Esophagus muscularis mucosa (tissue), 4 donors: ENCODE measurements around the gene SH3PXD2A. TPM values are rescaled to one million over a fixed set of nuclear protein-coding genes. Genes with fewer than 3 reads are reported as not detected.

Source experiments
- DNase-seq: peaks from one replicate; pipeline ENCODE4 v3.0.0-alpha.2; 2017; ENCODE audit errors: extremely low spot score
- H3K27ac ChIP-seq, 4 donors: fragments of 200-600 bp; sonication (generic); replicated peaks in 1 of 4; 1 replicate in 3 of 4; 2 replicates in 1 of 4; pipeline ENCODE4 v1.5.1; 2016 to 2019; ENCODE audit warnings: mild to moderate bottlenecking in 1 of 4
- H3K27me3 ChIP-seq, 4 donors: fragments of 200-600 bp; sonication (generic); one replicate each; pipeline versions ENCODE4 v1.5.1 to v1.6.0; 2016 to 2019
- H3K36me3 ChIP-seq, 4 donors: fragments of 200-600 bp; sonication (generic); one replicate each; pipeline ENCODE4 v1.5.1; 2016 to 2019
- H3K4me1 ChIP-seq, 4 donors: fragments of 200-600 bp; sonication (generic); one replicate each; pipeline ENCODE4 v1.5.1; 2016 to 2019
- H3K4me3 ChIP-seq, 4 donors: fragments of 200-600 bp; sonication (generic); 1 replicate in 2 of 4; 2 replicates in 2 of 4; pipeline ENCODE4 v1.5.1; 2016 to 2019; ENCODE audit warnings: mild to moderate bottlenecking in 4 of 4, moderate library complexity in 1 of 4
- H3K9me3 ChIP-seq, 4 donors: fragments of 200-600 bp; sonication (generic); 1 replicate in 3 of 4; 2 replicates in 1 of 4; pipeline ENCODE4 v1.5.1; 2016 to 2019
- EP300 ChIP-seq: sonication (generic); formaldehyde crosslinking; IDR thresholded peaks from one replicate; pipeline ENCODE4 v1.6.1; 2017; ENCODE audit warnings: antibody characterized with exemption
- POLR2A ChIP-seq: fragments of 450-650 bp; IDR thresholded peaks from one replicate; pipeline ENCODE4 v1.6.1; 2017; ENCODE audit warnings: antibody characterized with exemption, moderate library complexity, mild to moderate bottlenecking, low read depth
- POLR2AphosphoS5 ChIP-seq, 2 donors: sonication (generic); formaldehyde crosslinking; IDR thresholded peaks; one replicate each; pipeline ENCODE4 v1.6.1; 2017; ENCODE audit warnings: antibody characterized with exemption in 2 of 2
- WGBS: methylation state at CpG from one replicate; pipeline ENCODE4 v1.1.5; 2018; 5-methylcytosine and 5-hydroxymethylcytosine counted together
- intact Hi-C: fragments of 100-400 bp; cut with DNase I; formaldehyde crosslinking; loops from one replicate; pipeline ENCODE4 v1.15.1; 2023
- total RNA-seq, 4 donors: library from RNA; depleted of rRNA; stranded (reverse); fragments of >200 nt; gene quantifications; one replicate each; pipeline versions ENCODE4 v1.1.0 to v1.2.1, GENCODE V29; 2016
- TF ChIP-seq, protein P1 (sequence below), 3 experiments: fragments of 200-600 bp in 2 of 3; fragments of 450-650 bp in 1 of 3; sonication (generic) in 2 of 3; IDR thresholded peaks; one replicate each; pipeline ENCODE4 v1.5.1; 2017 to 2019; ENCODE audit warnings: antibody characterized with exemption in 3 of 3, mild to moderate bottlenecking in 2 of 3, moderate library complexity in 1 of 3

The SH3PXD2A gene
- total RNA-seq, 4 donors from 2014 or later, result 30.5 to 69.3 (median 40.0) TPM

DNA sequence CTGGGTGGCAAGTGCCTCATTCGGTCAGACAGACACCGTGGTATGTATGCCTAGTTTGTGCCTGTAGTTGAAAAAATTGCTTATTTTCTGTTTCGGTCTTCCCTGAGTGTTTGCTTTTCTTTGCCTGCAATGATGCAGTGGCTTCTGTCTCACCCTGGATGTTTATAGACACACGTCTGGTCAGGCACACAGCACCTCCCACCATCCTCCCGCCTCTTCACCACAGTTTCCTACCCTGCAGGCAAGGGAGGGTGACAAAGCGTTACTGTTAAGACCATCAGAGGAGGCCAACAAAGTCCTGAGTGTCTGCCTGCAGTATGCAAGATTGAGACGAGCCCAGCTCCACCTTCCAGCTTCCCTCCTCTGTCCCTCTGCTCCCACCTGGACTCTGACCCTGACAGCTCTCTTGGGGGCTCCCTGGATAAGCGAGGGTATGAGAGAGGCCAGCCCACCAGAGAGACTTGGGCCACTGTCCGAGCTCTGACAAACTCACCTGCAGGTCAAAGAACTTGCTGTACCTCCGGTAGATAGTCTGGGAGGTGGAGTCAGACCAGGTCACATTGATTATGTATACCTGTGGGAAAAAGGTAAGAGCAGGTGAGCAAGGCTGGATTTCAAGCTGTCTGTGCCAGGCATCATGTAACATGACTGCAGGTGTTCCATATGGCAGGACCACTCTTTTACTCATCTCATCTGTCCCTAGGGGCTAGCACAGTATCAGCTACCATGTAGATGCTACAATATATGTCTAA, 54.4 kb downstream of the SH3PXD2A start:
- intact Hi-C loops, result no loop called here
- TF ChIP-seq POLR2A, result no peak
- TF ChIP-seq POLR2AphosphoS5 (IDR thresholded peaks at IDR 0.05), result no peak
- TF ChIP-seq EP300, result no peak
- TF ChIP-seq, protein P1, sequence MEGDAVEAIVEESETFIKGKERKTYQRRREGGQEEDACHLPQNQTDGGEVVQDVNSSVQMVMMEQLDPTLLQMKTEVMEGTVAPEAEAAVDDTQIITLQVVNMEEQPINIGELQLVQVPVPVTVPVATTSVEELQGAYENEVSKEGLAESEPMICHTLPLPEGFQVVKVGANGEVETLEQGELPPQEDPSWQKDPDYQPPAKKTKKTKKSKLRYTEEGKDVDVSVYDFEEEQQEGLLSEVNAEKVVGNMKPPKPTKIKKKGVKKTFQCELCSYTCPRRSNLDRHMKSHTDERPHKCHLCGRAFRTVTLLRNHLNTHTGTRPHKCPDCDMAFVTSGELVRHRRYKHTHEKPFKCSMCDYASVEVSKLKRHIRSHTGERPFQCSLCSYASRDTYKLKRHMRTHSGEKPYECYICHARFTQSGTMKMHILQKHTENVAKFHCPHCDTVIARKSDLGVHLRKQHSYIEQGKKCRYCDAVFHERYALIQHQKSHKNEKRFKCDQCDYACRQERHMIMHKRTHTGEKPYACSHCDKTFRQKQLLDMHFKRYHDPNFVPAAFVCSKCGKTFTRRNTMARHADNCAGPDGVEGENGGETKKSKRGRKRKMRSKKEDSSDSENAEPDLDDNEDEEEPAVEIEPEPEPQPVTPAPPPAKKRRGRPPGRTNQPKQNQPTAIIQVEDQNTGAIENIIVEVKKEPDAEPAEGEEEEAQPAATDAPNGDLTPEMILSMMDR (IDR thresholded peaks at IDR 0.05), result no peak
- no peaks in the 10 kb centered on the region for H3K27me3 ChIP-seq
- no peaks in the 10 kb centered on the region for H3K9me3 ChIP-seq
- 72% methylated on average over 10 of the region's 10 CpGs for WGBS
- H3K4me3 ChIP-seq, result no peak overlapping the region
- DNase-seq, result no peak
- no peak overlapping the region for H3K27ac ChIP-seq
- no peaks in the 10 kb centered on the region for H3K4me1 ChIP-seq
- peaks cover 0 to 37% (median 18%) of the 10 kb centered on the region in 4 donors for H3K36me3 ChIP-seq

DNA sequence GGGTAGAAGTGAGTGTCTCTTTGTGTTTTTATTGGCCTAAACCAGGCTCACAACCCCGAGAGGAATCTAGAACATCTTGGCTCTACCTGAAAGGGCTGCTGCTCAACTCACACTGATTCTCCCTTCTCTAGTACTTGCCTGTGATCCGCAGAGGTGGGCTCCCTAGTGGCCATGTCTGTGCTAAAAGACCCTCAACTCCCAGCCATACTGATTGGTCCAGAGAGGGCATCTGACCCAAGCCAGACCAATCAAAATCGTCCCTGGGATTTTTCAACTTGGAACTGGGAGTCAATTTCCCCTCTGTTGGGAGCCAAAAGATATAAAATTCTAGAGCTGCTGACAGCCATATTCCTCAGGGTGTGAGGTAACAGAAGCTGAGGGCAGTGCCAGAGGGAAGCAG, 55.3 kb downstream of the SH3PXD2A start:
- H3K4me3 ChIP-seq, result no peak overlapping the region
- intact Hi-C loops, result no loop called here
- H3K36me3 ChIP-seq, result peaks cover 0 to 37% (median 18%) of the 10 kb centered on the region in 4 donors
- peaks cover 0 to 1% (median 0%) of the 10 kb centered on the region in 4 donors for H3K4me1 ChIP-seq
- 100% methylated on average over 1 of the region's 3 CpGs for WGBS
- DNase-seq, result no peak
- TF ChIP-seq POLR2A (no peak), EP300 (no peak), POLR2AphosphoS5 (IDR thresholded peaks at IDR 0.05) (no peak)
- TF ChIP-seq, protein P1 (IDR thresholded peaks at IDR 0.05), result no peak
- H3K27ac ChIP-seq, result no peak overlapping the region
- no peaks in the 10 kb centered on the region for H3K9me3 ChIP-seq
- H3K27me3 ChIP-seq, result no peaks in the 10 kb centered on the region

DNA sequence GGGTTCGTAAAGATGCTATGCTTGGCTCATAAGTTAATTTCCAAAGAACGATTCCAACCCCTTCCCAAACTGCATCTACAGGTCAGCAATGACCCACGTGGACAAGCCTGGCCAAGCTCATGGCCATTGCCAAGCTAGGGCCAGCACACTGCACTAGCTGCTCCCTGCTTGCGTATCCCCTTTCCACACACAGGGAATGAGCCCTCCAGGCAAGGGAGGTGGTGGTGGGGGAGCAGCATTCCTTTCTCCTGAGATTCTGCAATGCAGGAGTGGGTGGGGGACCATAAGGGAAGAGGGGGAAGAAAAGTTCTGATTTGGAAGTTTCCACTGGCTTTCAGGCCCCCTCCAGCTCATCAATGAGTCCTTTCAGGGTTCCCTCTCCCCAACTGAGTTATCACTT, 56.0 kb downstream of the SH3PXD2A start:
- Histone ChIP-seq H3K9me3 (no peaks in the 10 kb centered on the region), H3K27ac (no peak overlapping the region), H3K36me3 (peaks cover 0 to 37% (median 18%) of the 10 kb centered on the region in 4 donors), H3K4me3 (no peak overlapping the region), H3K4me1 (peaks cover 5 to 9% (median 6%) of the 10 kb centered on the region in 4 donors), H3K27me3 (no peaks in the 10 kb centered on the region)
- no peak for DNase-seq
- 81% methylated on average over 4 of the region's 4 CpGs for WGBS
- intact Hi-C loops, result no loop called here
- TF ChIP-seq POLR2A (no peak), POLR2AphosphoS5 (IDR thresholded peaks at IDR 0.05) (no peak), EP300 (no peak)
- TF ChIP-seq, protein P1 (IDR thresholded peaks at IDR 0.05), result no peak

DNA sequence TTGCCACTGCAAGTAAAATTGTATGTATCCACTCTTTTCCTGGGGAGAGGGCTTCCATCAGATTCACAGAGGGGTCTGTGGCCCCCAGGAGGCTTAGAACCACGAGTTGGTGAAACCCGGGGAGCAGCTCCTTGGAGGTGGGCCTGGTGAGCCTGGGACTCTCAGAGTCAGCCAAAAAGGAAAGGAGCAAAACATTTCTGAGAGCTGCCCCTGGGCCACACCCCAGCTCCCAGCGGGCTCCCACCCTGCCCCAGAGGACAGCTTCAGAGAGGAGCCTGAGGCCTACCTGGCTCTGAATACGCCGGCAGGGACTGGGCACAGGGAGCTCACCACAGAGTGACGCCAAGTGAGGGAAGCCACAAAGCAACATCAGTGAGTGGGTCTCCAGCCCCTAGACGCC, 56.9 kb downstream of the SH3PXD2A start:
- Histone ChIP-seq H3K9me3 (no peaks in the 10 kb centered on the region), H3K4me1 (peaks cover 11 to 13% (median 12%) of the 10 kb centered on the region in 4 donors), H3K4me3 (no peak overlapping the region), H3K27ac (no peak overlapping the region), H3K27me3 (no peaks in the 10 kb centered on the region), H3K36me3 (peaks cover 0 to 37% (median 18%) of the 10 kb centered on the region in 4 donors)
- no peak for DNase-seq
- WGBS, result 86% methylated on average over 6 of the region's 7 CpGs
- TF ChIP-seq POLR2A (no peak), EP300 (no peak), POLR2AphosphoS5 (IDR thresholded peaks at IDR 0.05) (no peak)
- TF ChIP-seq, protein P1 (IDR thresholded peaks at IDR 0.05), result no peak
- intact Hi-C loops, result no loop called here
